Osteoblast (primary cell): ENCODE measurements around the gene SEPTIN2. TPM values are rescaled to one million over a fixed set of nuclear protein-coding genes. Genes with fewer than 3 reads are reported as not detected.
A peak's percentile ranks its signal among the peaks of the same experiment; 100 is the strongest.

Source experiments
- DNase-seq: peaks from one replicate; pipeline ENCODE4 v3.0.0; 2011; ENCODE audit warnings: low spot score, mixed read lengths; ENCODE audit not compliant: insufficient read length; ENCODE audit errors: missing footprints
- H2AFZ ChIP-seq: 2 replicates; pipeline ENCODE4 v1.6.0; 2011; ENCODE audit warnings: mild to moderate bottlenecking, low read length
- H3K27ac ChIP-seq: 2 replicates; pipeline ENCODE4 v1.5.1; 2011; ENCODE audit warnings: mild to moderate bottlenecking, low read depth, low read length, moderate library complexity
- H3K27me3 ChIP-seq: 2 replicates; pipeline ENCODE4 v1.6.0; 2012; ENCODE audit warnings: mild to moderate bottlenecking, control low read depth, inconsistent platforms, low read length, moderate library complexity; ENCODE audit not compliant: insufficient read depth
- H3K36me3 ChIP-seq: 2 replicates; pipeline ENCODE4 v1.5.1; 2011; ENCODE audit warnings: mild to moderate bottlenecking, low read length, control low read depth, moderate library complexity; ENCODE audit not compliant: insufficient read depth
- H3K4me1 ChIP-seq: 2 replicates; pipeline ENCODE4 v1.5.1; 2011; ENCODE audit warnings: mild to moderate bottlenecking, low read length, control low read depth, moderate library complexity; ENCODE audit not compliant: insufficient read depth
- H3K4me2 ChIP-seq: 2 replicates; pipeline ENCODE4 v1.6.0; 2011; ENCODE audit warnings: mild to moderate bottlenecking, low read length; ENCODE audit not compliant: insufficient read depth
- H3K4me3 ChIP-seq: fragments of 200-600 bp; sonication (generic); 3 replicates; pipeline ENCODE4 v1.5.1; 2012; ENCODE audit warnings: mild to moderate bottlenecking, low read length, inconsistent platforms; ENCODE audit not compliant: insufficient read depth
- H3K79me2 ChIP-seq: 2 replicates; pipeline ENCODE4 v1.6.0; 2012; ENCODE audit warnings: mild to moderate bottlenecking, low read length, control low read depth, inconsistent platforms; ENCODE audit not compliant: insufficient read depth
- H3K9me3 ChIP-seq: 2 replicates; pipeline ENCODE4 v1.5.1; 2011; ENCODE audit warnings: low read depth, low read length, control low read depth
- H4K20me1 ChIP-seq: 2 replicates; pipeline ENCODE4 v1.6.0; 2012; ENCODE audit warnings: mild to moderate bottlenecking, low read length, control low read depth; ENCODE audit not compliant: insufficient read depth
- total RNA-seq: library from RNA; depleted of rRNA; stranded (reverse); fragments of >200 nt; gene quantifications from 2 replicates; pipeline ENCODE4 v1.2.3, GENCODE V29; 2012
- TF ChIP-seq, protein P1 (sequence below): IDR thresholded peaks from 2 replicates; pipeline ENCODE4 v1.5.1; 2011; ENCODE audit warnings: mild to moderate bottlenecking, low read depth, low read length, moderate library complexity; ENCODE audit errors: extremely low read depth

Gene SEPTIN2
- total RNA-seq, 1 donor = 418 TPM

DNA sequence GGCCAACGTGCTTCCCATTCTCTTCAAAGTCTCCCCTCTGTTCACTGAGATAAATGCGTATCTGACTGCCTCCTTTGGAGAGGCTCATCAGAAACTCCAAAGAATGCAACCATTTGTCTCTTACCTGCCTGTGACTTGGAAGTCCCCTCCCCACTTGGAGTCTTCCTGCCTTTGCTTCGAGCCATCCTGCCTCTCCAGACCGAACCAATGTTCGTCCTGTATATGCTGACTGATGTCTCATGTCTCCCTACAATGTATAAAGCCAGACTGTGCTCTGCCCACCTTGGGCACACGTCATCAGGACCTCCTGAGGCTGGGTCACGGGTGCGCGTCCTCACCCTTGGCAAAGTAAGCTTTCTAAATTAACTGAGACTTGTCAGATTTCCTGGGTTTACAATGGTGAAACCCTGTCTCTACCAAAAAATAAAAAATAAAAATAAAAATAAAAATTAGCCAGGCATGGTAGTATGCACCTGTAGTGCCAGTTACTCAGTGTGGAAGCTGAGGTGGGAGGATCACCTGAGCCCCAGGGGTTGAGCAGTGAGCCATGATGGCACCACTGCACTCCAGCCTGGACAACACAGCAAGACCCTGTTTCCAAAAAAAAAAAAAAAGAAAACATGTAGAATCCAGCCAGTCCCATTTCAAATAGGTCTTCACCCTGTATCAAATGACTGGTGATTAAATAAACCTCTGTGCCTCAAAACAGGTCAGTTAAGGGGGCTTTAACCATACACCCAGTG is 29.2 kb upstream of the SEPTIN2 start:
- no peaks in the 10 kb centered on the region for H3K27me3 ChIP-seq
- H4K20me1 ChIP-seq = peaks cover 54% of the 10 kb centered on the region
- H3K4me3 ChIP-seq = no peak overlapping the region
- no peaks in the 10 kb centered on the region for H3K4me1 ChIP-seq
- no peak overlapping the region for H3K4me2 ChIP-seq
- H3K79me2 ChIP-seq = peaks cover 99% of the 10 kb centered on the region
- no peaks in the 10 kb centered on the region for H3K9me3 ChIP-seq
- no peak overlapping the region for H3K27ac ChIP-seq
- H3K36me3 ChIP-seq = peaks cover 7% of the 10 kb centered on the region
- no peak overlapping the region for H2AFZ ChIP-seq
- TF ChIP-seq, protein P1, sequence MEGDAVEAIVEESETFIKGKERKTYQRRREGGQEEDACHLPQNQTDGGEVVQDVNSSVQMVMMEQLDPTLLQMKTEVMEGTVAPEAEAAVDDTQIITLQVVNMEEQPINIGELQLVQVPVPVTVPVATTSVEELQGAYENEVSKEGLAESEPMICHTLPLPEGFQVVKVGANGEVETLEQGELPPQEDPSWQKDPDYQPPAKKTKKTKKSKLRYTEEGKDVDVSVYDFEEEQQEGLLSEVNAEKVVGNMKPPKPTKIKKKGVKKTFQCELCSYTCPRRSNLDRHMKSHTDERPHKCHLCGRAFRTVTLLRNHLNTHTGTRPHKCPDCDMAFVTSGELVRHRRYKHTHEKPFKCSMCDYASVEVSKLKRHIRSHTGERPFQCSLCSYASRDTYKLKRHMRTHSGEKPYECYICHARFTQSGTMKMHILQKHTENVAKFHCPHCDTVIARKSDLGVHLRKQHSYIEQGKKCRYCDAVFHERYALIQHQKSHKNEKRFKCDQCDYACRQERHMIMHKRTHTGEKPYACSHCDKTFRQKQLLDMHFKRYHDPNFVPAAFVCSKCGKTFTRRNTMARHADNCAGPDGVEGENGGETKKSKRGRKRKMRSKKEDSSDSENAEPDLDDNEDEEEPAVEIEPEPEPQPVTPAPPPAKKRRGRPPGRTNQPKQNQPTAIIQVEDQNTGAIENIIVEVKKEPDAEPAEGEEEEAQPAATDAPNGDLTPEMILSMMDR = no peak
- no peak for DNase-seq

DNA sequence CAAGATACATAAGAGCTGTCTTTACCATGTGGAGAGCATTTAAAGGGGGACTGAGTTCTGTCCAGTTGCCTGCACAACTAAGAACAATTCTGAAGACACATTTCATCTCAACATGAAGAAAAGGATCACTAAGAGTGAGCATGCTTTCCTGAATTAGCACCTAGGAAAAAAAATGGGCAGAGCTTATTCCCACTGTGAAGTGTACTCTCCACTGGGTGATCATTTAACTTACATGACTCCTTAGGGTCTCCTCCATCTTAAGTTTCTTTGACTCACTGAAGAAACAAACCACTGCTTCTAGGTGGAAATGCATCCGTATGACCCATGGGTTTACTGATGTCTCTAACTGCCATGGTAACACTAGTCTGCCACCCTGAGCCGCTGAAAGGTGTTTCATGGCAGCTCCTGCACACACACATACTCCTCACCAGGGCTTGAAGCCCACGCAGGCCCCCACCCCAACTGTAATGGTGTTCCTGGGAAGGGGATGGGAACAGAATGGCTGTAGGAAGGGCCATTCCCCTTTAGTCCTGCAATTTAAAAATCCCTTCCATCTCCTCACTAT is 27.3 kb upstream of the SEPTIN2 start:
- TF ChIP-seq, protein P1 = no peak
- H3K27ac ChIP-seq = peak overlapping the region; percentile 17

DNA sequence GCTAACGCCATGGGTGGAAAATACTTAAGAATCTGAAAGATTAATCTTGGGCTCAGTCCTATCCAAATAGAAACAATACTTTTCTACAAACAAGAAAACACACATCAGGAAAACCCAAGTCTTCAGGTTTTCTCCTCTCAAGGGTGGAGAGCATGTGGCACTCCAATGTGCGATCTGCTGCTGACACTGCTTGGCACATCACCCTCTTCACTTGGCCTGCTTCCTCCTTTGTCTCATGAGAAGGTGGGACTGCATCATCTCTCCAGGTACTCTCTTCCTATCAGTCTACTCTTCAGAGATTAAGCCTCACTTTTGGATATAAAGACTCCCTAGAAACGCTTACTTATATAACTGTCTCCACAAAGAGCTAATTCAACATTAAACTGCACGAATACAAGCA is 26.7 kb upstream of the SEPTIN2 start:
- TF ChIP-seq, protein P1 = no peak
- Histone ChIP-seq H3K79me2 (peaks cover 100% of the 10 kb centered on the region), H3K27me3 (no peaks in the 10 kb centered on the region), H3K4me2 (no peak overlapping the region), H4K20me1 (peaks cover 70% of the 10 kb centered on the region), H3K9me3 (no peaks in the 10 kb centered on the region), H3K4me3 (no peak overlapping the region), H3K27ac (peak overlapping the region; percentile 17), H3K36me3 (peaks cover 10% of the 10 kb centered on the region), H2AFZ (no peak overlapping the region), H3K4me1 (peaks cover 13% of the 10 kb centered on the region)
- no peak for DNase-seq

More for the DNA sequence above, 27.3 kb upstream of the SEPTIN2 start:
- H4K20me1 ChIP-seq = peaks cover 67% of the 10 kb centered on the region
- H3K4me2 ChIP-seq = no peak overlapping the region
- no peaks in the 10 kb centered on the region for H3K27me3 ChIP-seq
- no peak overlapping the region for H2AFZ ChIP-seq
- no peaks in the 10 kb centered on the region for H3K9me3 ChIP-seq
- peaks cover 99% of the 10 kb centered on the region for H3K79me2 ChIP-seq
- H3K36me3 ChIP-seq = peaks cover 10% of the 10 kb centered on the region
- H3K4me3 ChIP-seq = no peak overlapping the region
- no peak for DNase-seq
- H3K4me1 ChIP-seq = peaks cover 6% of the 10 kb centered on the region

DNA sequence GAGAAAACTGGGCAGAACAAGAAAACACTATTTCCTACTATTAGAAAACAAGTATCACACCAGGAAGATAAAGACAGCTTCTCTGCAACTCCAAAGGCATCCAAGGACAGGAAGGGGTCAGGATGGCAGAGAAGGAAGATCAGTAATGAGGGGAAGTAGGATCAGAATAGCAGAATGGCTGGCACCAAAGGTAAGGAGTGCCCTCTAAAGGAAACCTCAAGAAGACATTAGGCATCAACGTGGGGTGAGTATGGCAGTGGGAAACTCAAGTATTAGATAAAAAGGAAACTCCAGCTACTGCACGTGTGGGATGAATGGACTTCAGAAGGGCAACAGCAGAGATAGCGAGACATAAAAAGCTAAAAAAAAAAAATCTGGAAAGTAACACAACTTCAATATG is 26.1 kb upstream of the SEPTIN2 start:
- peak; percentile 34 for DNase-seq
- no peak overlapping the region for H3K4me2 ChIP-seq
- peaks cover 71% of the 10 kb centered on the region for H4K20me1 ChIP-seq

More for the DNA sequence above, 26.1 kb upstream of the SEPTIN2 start:
- Histone ChIP-seq H3K27ac (no peak overlapping the region), H3K79me2 (peaks cover 100% of the 10 kb centered on the region), H3K4me1 (peaks cover 14% of the 10 kb centered on the region), H3K9me3 (no peaks in the 10 kb centered on the region), H3K27me3 (no peaks in the 10 kb centered on the region), H3K4me3 (no peak overlapping the region), H3K36me3 (peaks cover 10% of the 10 kb centered on the region), H2AFZ (no peak overlapping the region)
- TF ChIP-seq, protein P1 = no peak
